Lung (tissue), 12 donors: ENCODE results near the gene HACL1. TPM values are rescaled to one million over a fixed set of nuclear protein-coding genes. Genes with fewer than 3 reads are reported as not detected.
A peak's percentile ranks its signal among the peaks of the same experiment; 100 is the strongest.

Experiments used
- ATAC-seq: fragments of 200-7000 bp; cut with Tn5 transposase; one replicate; pipeline ENCODE4 v1.9.1; 2020; ENCODE audit warnings: moderate number of reproducible peaks; ENCODE audit not compliant: insufficient read depth, low FRiP score
- DNase-seq, 3 donors: peaks; one replicate each; pipeline ENCODE4 v3.0.0-alpha.2; 2013 to 2017
- H3K27ac ChIP-seq, 2 donors: one replicate each; pipeline ENCODE4 v1.5.1; 2013; ENCODE audit warnings: mild to moderate bottlenecking in 2 of 2, moderate library complexity in 2 of 2, control low read depth in 1 of 2, inconsistent platforms in 1 of 2, low read depth in 1 of 2, low read length in 1 of 2
- H3K27me3 ChIP-seq, 3 donors: one replicate each; pipeline ENCODE4 v1.5.1; 2013; ENCODE audit warnings: low read length in 2 of 3; ENCODE audit not compliant: control insufficient read depth in 3 of 3, insufficient read depth in 3 of 3
- H3K36me3 ChIP-seq, 4 donors: one replicate each; pipeline ENCODE4 v1.5.1; 2013; ENCODE audit warnings: low read length in 4 of 4, mild to moderate bottlenecking in 1 of 4, moderate library complexity in 1 of 4; ENCODE audit not compliant: control insufficient read depth in 4 of 4, insufficient read depth in 4 of 4
- H3K4me1 ChIP-seq, 5 donors: one replicate each; pipeline ENCODE4 v1.5.1; 2013; ENCODE audit warnings: low read length in 5 of 5, mild to moderate bottlenecking in 2 of 5, moderate library complexity in 1 of 5; ENCODE audit not compliant: control insufficient read depth in 5 of 5, insufficient read depth in 5 of 5
- H3K4me3 ChIP-seq: one replicate; pipeline ENCODE4 v1.5.1; 2013; ENCODE audit warnings: mild to moderate bottlenecking, control low read depth, moderate library complexity
- H3K9ac ChIP-seq, 2 donors: one replicate each; pipeline ENCODE4 v1.5.1; 2013; ENCODE audit warnings: low read length in 2 of 2, control low read depth in 1 of 2; ENCODE audit not compliant: insufficient read depth in 1 of 2
- H3K9me3 ChIP-seq, 4 donors: one replicate each; pipeline ENCODE4 v1.5.1; 2013; ENCODE audit warnings: low read length in 3 of 4, mild to moderate bottlenecking in 1 of 4, moderate library complexity in 1 of 4; ENCODE audit not compliant: control insufficient read depth in 4 of 4, insufficient read depth in 3 of 4
- CTCF ChIP-seq: IDR thresholded peaks from 2 replicates; pipeline ENCODE4 v1.5.1; 2012; ENCODE audit warnings: mild to moderate bottlenecking; ENCODE audit errors: control extremely low read depth, extremely low read depth
- WGBS, 2 donors: extraction: QIAGEN DNeasy Blood & Tissue Kit; methylation state at CpG; one replicate each; pipeline ENCODE4 v1.1.7; 2013; 5-methylcytosine and 5-hydroxymethylcytosine counted together
- polyA plus RNA-seq, 2 donors: library from polyadenylated mRNA; stranded (reverse); fragments of 200-250 nt; gene quantifications; one replicate each; pipeline ENCODE4 v1.2.1, GENCODE V29; 2013
- total RNA-seq, 2 donors: library from RNA; depleted of rRNA in 1 of 2; stranded (reverse); fragments of >200 nt in 1 of 2; gene quantifications; one replicate each; pipeline ENCODE4 v1.2.1, GENCODE V29; 2014 to 2021
- donor health status: control.
- donor health status: control.
- donor health status: Bipolar disorder and iron deficiency.
- donor health status: healthy.
- donor health status: DM: yes; HTN: yes; CAD: no.

The HACL1 gene
- total and polyA plus RNA-seq, 4 donors = 14.7 to 27.7 (median 21.6) TPM

DNA sequence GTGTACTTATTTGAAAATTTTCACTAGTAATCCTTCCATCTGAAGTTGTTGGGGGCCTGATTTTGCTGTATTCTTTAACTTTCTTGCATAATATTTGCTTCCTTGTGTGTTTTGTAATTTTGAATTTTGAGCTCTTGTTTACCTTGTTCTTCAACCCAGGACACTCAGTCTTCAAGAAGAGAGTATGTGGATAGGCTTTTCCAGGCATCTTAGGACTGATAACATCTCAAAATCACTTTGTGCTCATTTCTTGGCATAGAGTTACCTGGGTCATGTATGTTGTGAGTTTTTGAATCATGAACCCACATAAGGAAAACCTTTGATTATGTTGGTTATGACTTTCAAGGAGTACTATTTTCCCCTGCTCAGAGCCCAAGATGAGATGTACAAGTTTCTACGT lies 13.6 kb upstream of the HACL1 start:
- Histone ChIP-seq H3K27ac (no peak overlapping the region), H3K36me3 (no peaks in the 10 kb centered on the region), H3K9me3 (peaks cover 0 to under 1% (median 0%) of the 10 kb centered on the region in 4 donors), H3K27me3 (no peaks in the 10 kb centered on the region), H3K4me1 (no peaks in the 10 kb centered on the region), H3K9ac (no peak overlapping the region), H3K4me3 (no peak overlapping the region)
- ATAC-seq (no peak), DNase-seq (no peak)
- no peak for TF ChIP-seq CTCF
- WGBS, 2 donors = 78 to 88% methylated on average over 1 of the region's 1 CpG

DNA sequence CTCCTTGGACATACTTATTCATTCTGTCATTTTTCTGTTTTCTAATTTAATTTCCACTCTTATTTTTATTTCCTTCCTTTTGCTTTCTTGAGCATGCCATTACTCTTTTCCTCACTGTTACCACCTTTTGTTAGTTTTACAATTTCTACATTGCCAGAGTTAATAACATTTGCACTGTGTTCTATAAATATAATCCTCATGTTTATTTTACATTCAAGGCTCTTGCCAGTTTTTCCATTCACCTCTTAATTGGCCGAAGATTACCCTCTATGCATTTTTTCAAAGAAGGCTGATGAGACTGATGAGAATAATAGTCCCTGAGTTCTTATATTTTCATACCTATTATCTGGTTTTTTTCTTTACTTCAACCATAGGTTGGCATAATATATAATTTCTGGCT lies 10.6 kb upstream of the HACL1 start:
- no peak for TF ChIP-seq CTCF

GRCh38 chr3:15611018-15611417 lies 9.6 kb upstream of the HACL1 start:
- Histone ChIP-seq H3K4me3 (no peak overlapping the region), H3K9me3 (no peaks in the 10 kb centered on the region), H3K9ac (no peak overlapping the region), H3K36me3 (no peaks in the 10 kb centered on the region), H3K27ac (no peak overlapping the region), H3K27me3 (no peaks in the 10 kb centered on the region), H3K4me1 (no peaks in the 10 kb centered on the region)
- no peak for TF ChIP-seq CTCF
- no peak for DNase-seq
- ATAC-seq = no peak
- 98 to 99% methylated on average over 3 of the region's 3 CpGs for WGBS, 2 donors

More for the DNA sequence above, 10.6 kb upstream of the HACL1 start:
- no peaks in the 10 kb centered on the region for H3K36me3 ChIP-seq
- no peaks in the 10 kb centered on the region for H3K9me3 ChIP-seq
- H3K27me3 ChIP-seq = no peaks in the 10 kb centered on the region
- no peak overlapping the region for H3K27ac ChIP-seq
- H3K4me3 ChIP-seq = no peak overlapping the region
- DNase-seq (no peak), ATAC-seq (no peak)
- no peak overlapping the region for H3K9ac ChIP-seq
- no peaks in the 10 kb centered on the region for H3K4me1 ChIP-seq
- WGBS, 2 donors = 49 to 66% methylated on average over 1 of the region's 1 CpG

DNA sequence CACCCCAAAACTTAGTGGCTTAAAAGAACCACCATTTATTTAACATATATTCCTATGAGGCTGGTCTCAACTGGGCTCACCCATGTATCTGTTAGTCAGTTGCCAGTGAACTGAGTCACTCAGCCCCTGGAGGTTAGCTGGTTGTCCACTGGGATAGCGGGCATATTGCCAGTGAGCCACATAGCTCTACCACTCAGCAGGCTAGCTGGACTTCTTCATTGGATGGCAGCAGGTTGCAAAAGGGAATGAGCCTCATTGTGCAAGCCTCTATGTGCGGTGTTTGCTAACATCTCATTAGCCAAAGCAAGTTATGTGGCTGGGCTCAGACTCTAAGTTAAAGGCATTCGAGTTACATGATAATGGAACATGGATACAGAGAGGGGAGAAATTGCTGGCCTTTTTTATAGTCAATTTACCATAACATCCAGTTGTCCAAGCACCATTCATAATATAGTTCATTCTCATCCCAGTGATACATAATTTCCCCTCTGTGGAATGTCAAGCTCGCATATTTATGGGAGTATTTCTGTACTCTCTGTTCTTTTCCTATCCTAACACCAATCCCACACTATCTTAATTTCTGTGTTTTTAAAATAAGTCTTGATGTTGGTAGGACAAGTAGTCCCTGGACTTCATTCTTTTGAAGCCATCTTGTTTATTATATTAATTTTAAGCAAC lies 8.9 kb upstream of the HACL1 start:
- DNase-seq (no peak), ATAC-seq (peak; percentile 53)

More for the DNA sequence above, 8.9 kb upstream of the HACL1 start:
- no peaks in the 10 kb centered on the region for H3K36me3 ChIP-seq
- no peak overlapping the region for H3K9ac ChIP-seq
- no peak overlapping the region for H3K4me3 ChIP-seq
- H3K4me1 ChIP-seq = no peaks in the 10 kb centered on the region
- no peaks in the 10 kb centered on the region for H3K27me3 ChIP-seq
- no peak for TF ChIP-seq CTCF
- H3K27ac ChIP-seq = no peak overlapping the region
- WGBS, 2 donors = 64 to 74% methylated on average over 4 of the region's 4 CpGs
- no peaks in the 10 kb centered on the region for H3K9me3 ChIP-seq
